Dedifferentiated amniotic fluid mesenchymal stem cell (primary cell): ENCODE results near the gene SRCIN1.
A peak's percentile ranks its signal among the peaks of the same experiment; 100 is the strongest.
"Not testable (repeated sequence)": the region's sequence is repeated elsewhere in the genome, so short reads cannot be mapped to it uniquely, and the experiment has no call there.

Experiments
- DNase-seq: peaks from one replicate; pipeline ENCODE4 v3.0.0-alpha.2; 2016; ENCODE audit errors: extremely low spot score

The SRCIN1 gene

GRCh38 chr17:38484242-38485145 is 121.3 kb downstream of the SRCIN1 start:
- peak; percentile 66 for DNase-seq

GRCh38 chr17:38482700-38483043 is 123.1 kb downstream of the SRCIN1 start:
- DNase-seq: not testable (repeated sequence)

- DNase-seq: not testable (repeated sequence)
These were observed 123.6 kb downstream of the SRCIN1 start for GRCh38 chr17:38482039-38482699.
